AG09309 (cell line): ENCODE measurements around the gene CLBA1.

Source experiments
- DNase-seq: peaks from one replicate; pipeline ENCODE4 v3.0.0-alpha.2; 2010; ENCODE audit warnings: low read depth
- H3K4me3 ChIP-seq: 2 replicates; pipeline ENCODE4 v1.5.1; 2011; ENCODE audit warnings: mild to moderate bottlenecking, low read depth, low read length, moderate library complexity; ENCODE audit not compliant: control insufficient read depth
- CTCF ChIP-seq: IDR thresholded peaks from 2 replicates; pipeline ENCODE4 v1.5.1; 2011; ENCODE audit warnings: mild to moderate bottlenecking, low read depth, low read length, inconsistent platforms; ENCODE audit not compliant: insufficient read depth, control insufficient read depth; ENCODE audit errors: missing control alignments

CLBA1 gene

GRCh38 chr14:104978746-104979691, 6.6 kb upstream of the CLBA1 start:
- TF ChIP-seq CTCF = no peak
- H3K4me3 ChIP-seq = no peak overlapping the region; the same call in 1 of the 2 replicates
- no peak for DNase-seq

GRCh38 chr14:104979758-104980610, 5.6 kb upstream of the CLBA1 start:
- no peak for DNase-seq
- no peak overlapping the region for H3K4me3 ChIP-seq
- TF ChIP-seq CTCF = no peak

DNA sequence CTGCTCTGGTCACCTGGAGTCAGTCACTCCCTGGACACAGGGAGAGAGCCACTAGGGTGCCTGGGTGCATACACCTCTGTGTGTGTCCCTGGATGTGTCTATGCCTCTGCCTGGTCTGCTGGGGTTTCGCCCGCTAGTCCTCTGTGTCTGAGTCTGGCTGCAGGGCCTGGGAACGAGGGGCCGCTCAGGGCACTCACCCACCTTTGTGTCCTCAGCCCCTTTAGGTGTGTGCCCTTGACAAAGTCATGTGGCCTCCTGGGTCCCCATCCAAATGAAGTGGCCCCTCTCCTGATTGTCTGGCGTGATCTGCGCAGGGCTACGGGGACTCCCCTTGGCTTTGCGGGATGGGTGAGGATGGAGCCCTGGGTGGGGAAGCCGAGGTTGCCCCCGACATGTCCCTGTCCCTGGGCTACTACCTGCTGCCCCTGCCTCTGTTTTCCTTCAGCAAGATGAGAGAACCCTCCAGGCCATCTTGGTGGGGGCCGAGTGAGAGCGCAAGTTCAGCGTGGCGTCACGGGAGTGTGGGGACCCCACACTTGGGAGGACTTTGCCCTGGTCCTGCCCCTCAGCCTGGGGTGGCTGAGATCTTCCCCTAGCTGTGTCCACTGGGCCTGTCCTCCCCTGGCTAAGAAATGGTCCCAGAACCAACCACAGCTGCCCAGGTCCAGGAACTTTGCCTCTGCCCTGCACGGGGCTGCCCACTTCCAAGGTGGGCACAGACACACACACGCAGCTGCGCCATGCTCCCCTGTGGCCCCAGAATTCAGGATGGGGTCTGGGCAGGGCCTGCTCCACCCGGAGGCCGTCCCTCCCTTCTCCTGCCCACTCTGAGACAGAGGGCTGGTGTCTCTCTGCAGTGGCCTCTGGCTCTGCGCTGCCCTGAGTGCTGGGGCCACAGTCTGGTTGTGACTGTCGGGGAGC, 4.7 kb upstream of the CLBA1 start:
- H3K4me3 ChIP-seq = no peak overlapping the region
- TF ChIP-seq CTCF = no peak
- no peak for DNase-seq

- no peak for TF ChIP-seq CTCF
- H3K4me3 ChIP-seq = no peak overlapping the region
- no peak for DNase-seq
Measured at GRCh38 chr14:104981699-104982541, 3.7 kb upstream of the CLBA1 start.

DNA sequence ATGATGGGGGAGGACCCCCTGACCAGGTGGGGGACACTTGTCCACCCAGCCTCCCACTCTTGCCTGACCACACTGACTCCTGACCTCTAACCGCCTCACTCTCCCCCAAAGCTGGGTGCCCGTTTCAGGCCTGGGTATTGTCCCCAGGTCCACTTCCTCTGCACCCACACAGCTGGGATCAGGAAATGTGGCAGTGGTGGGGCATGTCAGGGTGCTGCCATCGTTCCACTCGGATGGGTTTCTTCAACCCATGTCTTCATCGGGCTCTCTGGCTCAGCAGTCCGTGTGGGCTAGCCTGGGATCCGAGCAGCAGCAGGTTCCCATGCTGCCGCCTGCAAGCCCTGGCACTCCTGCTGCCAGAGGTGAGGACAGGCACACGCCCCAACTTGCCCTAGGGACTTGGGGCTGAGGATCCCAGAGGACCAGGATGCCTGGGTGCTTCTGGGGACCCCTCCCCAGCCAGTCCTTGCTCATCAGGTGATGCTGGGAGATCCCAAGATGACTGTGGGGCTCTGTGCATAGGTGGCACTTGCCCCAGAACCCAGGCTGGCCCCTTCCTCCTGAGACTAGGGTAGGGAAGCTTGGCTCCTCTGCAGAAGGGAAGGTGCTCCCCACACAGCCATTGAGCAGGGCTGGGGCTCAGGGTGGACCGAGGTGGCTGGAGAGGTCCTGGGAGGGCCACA, 2.9 kb upstream of the CLBA1 start:
- no peak for DNase-seq
- TF ChIP-seq CTCF = no peak
- no peak overlapping the region for H3K4me3 ChIP-seq
